ENCODE results near the gene CCDC174.

DNA sequence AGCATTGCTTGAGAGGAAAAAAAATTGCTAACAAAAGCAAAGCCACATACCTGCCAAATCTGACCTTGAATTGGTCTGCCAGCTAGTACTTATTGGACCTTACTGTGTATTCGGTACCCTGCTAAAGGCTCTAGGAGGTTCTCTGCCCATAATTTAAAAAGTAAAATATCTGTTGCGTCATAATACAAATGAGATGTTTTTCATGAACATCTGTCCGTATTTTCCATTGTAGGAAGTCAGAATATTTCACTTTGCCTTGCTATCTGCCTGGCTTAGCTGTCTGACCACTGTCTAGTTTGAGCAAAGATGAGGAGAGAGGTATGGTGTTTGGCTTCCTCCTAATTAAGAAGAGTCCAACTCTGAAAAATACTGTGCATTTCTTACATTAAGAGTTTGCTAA is 12.6 kb downstream of the CCDC174 start:
- TF ChIP-seq EZH2phosphoT487 (IDR thresholded peaks at IDR 0.05; ENCODE audit: insufficient read depth, low read depth): no peak
- no peak for TF ChIP-seq EZH2 (IDR thresholded peaks at IDR 0.05; ENCODE audit: insufficient read depth, poor library complexity, severe bottlenecking)

Measured in GM23248 (cell line).